IPS-NIHi11 (cell line): Measurements from ENCODE around the gene CD82.
"Not testable (repeated sequence)": the region's sequence is repeated elsewhere in the genome, so short reads cannot be mapped to it uniquely, and the experiment has no call there.

Source experiments
- DNase-seq: peaks from one replicate; pipeline ENCODE4 v3.0.0; 2012; ENCODE audit warnings: mixed read lengths, low spot score

CD82 gene

DNA sequence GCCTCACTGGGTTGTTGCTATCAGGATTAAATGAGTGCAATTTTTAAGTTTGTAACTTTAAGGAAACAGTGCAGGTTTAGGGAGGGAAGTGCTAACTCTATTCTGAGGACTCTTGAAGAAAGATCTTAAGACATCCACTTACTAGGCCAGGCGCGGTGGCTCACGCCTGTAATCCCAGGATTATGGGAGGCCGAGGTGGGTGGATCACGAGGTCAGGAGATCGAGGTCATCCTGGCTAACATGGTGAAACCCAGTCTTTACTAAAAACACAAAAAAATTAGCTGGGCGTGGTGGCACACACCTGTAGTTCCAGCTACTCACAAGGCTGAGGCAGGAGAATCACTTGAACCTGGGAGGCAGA is 5.5 kb upstream of the CD82 start:
- not testable (repeated sequence) for DNase-seq

DNA sequence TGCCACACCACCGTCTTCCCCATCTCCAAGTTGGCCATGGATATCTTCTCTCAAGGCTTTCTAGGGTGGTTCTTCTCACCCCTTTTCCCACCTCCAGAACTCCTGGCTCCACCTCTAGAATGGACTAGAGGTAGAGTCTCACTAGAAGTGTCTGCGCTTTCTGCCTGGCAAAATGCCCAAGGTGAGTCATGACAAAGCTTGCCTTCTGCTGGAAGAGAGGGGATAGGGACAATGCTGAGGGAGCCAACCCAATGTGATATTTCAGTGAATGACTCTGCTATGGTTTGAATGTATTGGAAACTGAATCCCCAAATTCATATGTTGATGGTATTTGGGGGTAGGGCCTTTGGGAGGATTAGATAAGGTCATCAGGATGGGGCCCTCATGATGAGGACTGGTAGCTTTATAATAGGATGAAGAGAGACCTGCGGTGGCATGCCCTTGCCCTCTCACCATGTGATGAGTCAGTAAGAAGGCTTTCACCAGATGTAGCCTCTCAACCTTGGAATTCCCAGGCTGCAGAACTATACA is 4.1 kb upstream of the CD82 start:
- no peak for DNase-seq

DNA sequence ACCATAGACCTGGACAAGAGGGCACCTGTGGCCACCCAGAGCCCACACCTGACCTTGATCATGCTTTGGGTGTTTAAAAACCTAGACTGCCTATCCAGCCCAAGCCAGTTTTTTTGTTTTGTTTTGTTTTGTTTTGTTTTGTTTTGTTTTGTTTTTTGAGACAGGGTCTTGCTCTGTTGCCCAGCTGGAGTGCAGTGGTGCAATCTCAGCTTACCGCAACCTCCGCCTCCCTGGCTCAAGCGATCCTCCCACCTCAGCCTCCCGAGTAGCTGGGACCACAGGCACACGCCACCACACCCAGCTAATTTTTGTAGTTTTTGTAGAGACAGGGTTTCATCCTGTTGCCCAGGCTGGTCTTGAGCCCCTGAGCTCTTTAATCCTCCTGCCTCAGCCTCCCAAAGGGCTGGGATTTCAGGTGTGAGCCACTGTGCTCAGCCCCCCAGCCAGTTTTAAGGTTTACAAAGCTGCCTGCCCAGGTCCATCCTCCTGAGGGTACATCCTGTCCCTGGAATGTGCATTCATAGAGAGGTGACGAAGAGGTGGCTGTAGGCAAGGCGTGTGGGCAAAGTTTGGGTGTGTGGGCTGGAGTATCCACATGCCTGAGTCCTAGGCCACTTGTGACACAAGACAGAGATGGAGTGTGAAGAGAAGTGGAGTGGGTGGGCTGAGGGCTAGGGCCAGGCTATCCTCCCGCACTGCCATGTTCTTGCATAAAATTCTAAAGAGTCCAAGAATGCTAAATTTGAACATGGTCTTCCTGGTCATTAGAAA is 3.3 kb upstream of the CD82 start:
- no peak for DNase-seq

DNA sequence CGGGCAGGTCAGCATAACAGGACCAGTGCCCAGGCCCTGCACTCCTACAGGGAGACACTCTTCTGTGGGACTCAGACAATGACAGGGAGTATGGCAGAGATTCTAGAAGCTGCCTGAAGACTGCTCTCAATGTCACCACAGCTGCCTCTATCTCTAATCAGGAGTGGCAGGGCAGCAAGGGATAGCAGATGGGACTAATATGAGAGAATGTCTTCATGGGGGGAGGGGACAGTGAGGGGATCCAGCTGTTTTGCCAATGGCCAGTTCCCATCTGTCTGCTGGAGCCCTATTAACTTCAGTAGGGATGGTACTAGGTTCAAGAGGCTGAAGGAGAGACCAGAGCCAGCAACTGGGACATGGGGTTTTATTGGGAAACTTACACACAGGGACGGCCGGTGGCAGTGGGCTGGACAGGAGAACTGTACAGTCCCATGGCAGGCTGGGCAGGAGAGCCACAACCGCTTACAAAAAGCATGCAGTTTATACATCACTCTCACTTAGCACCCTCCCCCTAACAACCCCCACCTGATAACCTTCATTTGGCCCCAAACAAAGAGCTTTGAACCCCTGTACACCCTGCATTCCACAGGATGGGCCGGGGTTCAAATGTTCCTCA is 2.5 kb upstream of the CD82 start:
- DNase-seq = no peak

DNA sequence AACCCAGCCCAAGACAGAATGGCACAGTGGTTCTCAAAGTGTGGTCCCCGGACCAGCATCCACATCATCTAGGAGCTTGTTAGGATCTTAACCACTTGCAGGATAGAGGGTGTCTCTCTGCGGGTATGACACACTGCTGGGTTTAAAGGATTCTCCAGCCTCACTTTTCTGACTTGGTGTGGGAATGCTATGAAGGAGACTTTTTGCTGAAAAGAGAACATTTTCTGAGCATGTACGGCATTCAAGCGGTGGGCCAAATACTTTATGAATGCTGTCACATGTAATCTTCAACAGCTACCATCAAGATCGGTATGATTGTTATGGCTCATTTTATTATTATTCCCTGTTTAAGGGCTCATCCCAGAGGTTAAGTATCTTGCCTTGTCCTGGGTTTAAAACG is 1.8 kb upstream of the CD82 start:
- DNase-seq = no peak

DNA sequence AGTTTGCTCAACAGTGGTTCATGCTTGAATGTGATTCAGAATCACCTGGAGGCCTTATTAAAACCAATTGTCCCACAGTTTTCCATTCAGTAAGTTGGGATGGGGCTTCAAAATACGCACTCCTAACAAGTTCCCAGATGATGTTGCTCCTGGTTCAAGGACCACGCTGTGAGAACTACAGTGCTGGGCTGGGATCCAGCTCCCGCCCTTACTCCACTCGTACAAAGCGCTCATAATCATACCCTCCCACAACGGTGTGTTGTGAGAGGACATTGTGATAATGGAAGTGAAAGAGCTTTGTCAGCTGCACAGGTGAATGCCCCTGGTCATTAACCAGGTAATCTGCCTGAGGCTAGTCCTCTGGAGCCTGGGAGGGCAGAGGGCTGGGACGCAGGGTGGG is 1.3 kb upstream of the CD82 start:
- DNase-seq = no peak

DNA sequence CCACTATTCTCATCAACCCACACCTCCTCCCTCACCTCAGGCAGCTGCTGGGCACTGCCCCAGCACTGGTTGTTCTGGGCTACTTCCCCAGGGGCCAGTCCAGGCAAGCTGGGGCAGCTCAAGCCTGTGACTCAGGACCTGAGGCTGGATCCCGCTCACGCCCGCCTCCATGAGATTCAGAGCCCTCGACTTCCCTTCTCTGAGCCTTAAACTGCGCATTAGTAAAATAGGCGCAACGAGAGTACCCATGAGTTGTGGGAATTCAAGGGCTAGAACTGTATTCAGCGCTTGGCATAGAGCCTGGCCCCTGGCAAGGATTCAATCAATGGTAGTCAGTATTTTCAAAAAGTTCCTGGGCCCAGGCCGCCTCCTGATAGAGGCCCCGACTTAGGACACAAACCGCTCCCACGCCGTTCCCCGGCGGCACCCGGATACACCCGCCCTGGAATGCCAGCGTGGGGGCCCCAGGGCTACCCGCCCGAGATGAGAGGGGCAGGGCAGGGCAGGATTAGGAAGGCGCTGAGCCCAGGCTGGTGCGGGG is 723 bp upstream of the CD82 start:
- DNase-seq = no peak

DNA sequence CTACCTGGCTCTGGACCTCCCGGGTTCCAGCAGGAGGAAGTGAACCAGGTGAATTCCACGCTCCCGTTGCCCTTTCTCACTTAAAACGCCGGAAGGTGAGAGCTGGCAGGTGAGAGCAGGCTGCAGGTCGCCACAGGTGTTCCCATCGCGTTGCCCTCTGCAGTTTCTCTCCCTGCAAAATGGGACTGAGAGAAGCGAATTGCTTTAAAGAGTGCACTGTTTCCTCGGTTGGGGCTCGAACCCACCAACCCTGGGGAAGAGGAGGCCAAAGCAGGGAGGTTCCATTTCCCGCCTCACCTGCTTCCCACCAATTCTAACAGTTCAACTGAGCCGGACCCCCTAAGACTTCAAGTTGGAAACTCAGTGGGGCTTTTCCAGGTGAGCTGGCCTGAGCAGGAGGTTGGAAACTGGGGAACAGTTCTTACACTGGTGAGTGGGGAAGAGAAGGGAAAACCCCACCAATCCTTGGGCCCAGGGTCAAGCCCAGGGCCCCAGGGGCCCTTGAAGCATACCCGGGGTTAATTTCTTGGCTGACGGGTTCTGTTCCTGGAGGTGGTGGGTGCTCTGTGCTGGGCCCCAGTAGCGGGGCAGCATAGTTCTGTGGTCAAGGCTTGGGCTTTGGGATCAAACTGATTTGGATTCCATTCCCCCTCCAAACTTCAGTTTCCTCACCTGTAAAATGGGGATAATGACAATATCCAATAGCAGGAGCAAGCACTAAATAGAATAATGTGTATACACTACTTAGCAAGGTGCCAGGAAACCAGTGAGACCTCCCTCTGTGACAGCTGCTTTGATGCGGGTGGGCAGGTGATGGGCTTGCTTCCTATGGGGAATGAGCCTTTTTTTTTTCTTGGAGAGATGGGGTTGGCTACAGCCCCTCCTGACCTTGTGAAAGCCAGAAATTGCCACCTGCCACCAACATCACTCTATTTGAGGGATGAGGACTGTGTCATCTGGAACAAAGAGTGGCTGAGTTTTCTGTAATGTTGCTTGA is 788 bp downstream of the CD82 start:
- DNase-seq = no peak

DNA sequence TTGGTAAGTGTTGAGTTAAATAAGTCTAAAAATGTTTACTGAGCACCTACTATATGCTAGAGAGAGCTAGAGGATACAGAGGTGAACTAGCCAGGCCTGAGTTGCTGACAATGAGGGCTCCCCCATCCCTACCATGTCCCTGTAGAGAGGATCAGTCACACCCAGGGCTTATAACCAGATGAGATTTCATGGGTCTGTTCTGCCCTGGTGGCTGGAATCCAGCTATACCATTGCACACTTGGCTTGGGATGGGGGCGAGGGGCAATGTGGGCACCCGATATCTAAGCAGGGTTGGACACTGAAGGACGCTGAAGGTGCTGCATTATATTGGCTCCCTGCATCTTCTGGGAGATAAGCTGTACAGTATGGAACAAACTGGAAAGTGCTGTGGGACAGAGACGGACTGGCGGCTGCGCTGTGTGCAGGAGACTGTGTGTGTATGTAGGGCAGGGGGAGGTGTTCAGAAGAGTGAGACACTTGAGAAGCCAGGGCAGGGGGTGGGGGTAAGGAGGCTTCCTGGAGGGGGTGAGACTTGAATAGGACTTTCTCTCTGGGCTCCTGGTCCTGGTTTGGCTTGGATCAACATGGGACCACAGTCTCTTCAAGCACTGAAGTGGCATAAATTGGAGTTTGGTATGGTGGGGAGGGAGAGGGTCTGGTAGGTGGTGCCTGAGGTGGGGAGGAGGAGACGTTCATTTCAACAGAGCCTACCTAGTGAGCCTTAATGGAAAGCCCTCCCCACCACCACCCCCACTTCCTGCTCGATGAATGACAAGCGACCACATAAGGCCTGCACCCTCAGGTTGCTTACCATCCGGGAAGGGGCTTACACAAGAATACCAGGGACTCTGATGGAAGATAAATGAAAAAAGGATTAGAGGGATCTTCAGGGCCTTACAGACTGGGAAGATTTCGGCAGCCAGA is 1.8 kb downstream of the CD82 start:
- no peak for DNase-seq

DNA sequence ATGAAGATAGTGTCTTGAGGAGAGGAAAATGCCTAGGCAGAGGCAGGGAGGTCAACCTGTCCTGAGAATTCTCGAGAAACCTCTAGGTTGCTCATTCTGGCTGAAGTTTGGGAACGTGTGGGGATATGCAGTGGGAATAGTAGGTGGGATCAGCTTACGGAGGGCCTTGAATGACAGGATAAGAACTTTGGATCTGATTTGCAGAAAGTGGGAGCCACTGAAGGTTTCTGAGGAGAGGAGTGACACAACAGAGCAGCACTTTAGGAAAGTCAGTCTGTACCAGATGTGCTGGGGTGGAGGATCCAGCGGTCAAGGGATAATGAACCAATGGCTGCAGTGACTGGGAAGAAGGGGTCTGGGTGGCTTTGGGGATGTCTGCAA is 2.4 kb downstream of the CD82 start:
- no peak for DNase-seq

DNA sequence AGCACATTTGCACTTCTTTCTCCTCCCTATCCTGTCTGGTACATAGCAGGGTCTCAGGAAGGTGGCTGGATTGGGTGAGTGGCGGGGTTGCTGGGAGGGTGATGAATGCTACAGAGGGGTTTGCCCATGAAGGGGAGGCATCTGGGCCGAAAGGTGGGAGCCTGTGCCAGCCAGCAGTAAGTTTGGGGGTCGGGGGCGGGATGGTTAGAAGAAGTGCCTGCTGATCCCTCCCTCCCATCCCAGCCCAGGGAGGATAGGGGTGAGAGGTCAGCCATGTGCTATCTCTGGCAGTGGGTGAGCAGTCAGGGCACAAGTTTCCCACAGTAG is 2.8 kb downstream of the CD82 start:
- DNase-seq = no peak

DNA sequence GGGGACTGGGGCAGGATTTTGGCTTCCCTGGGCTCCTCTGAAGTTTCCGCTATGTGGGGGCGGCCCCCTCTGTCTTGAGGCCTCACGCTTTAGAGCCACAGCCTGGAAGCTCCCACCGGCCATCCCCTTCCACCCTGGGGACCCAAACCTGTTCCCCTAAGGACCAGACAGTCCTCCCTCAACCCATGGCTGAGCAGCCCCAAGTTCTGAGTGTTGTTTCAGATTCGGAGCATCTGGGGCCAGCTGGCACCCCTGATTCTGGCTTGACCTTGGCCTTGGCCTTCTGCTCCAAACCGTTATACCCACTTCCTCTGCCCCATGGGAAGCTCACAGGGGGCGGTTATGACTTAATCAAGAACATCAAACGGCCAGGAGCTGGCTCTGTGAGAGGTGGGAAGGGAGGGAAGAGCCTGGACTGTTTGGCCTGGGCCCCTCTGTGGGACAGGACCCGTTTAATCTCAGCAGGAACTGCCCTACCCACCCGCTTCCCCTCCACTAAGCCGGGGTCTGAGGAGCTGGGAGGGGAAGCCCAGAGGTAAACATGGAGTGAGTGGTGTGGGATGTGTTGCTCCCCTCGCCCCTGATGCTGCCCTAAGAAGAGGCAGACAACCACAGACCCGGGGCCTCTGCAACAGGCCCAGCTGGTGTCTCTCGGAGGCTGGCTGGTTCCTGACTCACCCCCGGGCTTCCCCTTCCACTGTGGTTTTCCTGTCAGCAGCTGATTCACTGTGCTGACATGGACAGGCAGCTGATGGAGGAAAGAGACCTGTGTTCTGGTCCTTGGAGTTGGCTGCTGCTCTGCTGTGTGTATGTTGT is 3.4 kb downstream of the CD82 start:
- no peak for DNase-seq

DNA sequence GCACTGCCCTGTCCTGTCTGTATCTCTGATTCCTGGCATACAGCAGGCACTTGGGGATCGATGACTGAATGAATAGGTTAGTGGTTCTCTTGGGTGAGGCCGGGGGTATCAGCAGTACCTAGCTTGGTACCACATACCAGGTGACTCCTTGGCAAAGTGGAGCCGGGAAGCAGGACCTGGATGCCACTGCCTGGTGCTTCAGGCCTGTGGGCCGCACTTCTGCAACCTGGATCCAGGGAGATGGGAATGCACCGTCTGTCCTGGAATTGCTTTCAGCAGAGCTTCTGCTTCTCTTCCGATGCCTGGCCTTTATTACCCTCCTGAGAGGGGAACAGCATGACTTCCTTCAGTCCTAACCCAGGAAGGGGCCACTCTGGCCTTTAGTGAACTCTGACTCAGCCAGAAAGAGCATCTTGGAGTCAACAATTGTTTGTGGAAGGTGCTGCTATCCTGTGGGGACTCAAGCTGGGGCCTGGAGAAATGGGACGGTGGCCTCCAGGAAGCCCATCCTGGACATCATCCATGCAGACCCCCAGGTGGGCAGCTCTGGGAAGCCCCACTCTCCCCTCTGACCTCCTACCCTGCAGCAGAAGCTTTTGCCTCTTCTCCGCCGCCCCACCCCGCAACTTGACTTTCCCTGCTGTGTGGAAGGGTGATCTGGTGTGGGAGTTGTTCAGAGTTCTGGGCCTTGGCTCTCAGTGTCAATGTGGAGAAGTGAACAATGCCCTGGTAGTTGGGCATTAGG is 5.1 kb downstream of the CD82 start:
- no peak for DNase-seq

DNA sequence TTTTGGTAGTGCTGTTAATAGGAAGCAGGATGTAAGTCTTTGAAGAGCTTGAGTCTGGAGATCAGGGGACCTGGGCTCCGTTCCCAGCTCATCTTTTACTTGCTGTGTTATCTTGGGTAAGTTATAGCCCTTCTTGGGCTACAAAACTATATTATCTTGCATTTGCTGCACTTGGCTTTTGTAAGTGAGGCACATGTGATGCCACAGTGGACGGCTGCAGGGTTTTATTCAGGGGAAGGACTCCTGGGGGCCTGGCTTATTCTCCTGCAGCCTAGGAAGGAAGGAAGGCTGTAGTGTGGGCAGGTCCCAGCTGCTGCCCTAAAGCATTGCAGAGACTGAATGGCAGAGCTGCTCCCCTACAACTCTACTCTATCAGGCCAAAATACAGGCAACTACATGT is 6.4 kb downstream of the CD82 start:
- DNase-seq = no peak

DNA sequence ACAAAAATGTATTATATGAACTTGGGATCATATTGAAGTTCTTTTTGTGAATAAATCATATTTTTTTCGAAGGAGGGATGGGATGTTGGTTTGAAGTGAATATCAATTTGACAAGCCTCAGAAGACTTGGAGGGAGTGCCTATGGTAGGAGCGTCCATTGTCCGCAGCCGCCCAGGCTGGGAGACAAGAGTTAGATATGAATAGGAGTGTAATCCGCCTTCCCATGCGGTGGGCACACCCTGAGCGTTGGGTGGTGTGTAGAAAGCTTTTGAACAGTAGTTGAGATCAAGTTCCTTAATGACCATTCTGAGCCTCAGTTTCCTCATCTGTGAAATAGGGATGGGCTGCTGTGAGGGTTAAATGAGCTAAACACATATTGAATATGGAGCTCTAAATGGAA is 7.0 kb downstream of the CD82 start:
- DNase-seq = no peak

DNA sequence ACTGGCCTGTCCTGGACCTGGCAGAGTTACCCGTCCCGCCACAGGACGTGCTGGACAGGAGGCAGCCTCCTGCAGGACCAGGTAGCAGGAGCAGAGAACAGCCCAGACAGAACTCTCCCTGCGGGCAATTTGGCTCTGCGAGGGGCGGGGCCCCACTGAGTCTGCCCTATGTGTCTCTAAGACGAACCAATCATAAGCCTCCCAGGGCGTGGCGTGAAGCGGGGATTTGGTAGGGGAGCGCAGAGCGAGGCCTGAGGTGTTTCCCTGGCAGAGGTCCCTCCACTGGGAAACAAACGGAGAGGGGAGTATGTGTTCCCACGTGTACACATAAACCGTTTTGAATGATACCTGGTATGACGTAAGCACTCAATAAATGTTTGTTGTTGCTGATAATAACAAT is 7.4 kb downstream of the CD82 start:
- DNase-seq = no peak

DNA sequence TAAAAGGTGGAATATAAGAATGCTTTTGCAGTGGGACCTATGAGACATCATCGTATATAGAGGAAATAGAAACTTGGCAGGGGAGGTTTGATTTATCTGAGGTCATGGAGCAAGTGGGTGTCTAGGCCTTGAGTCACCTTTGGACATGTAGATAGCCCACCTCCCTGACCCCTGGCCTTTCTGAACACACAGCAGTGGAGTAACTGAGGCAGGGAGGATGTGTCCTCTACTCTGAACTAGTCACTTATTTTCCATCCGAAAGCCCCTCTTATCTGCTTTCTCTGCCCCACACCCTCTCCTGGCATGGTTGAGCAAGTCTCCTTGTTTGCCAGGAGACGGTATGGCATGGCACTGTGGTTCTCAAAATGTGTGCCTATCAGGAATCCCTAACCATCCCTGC is 7.9 kb downstream of the CD82 start:
- no peak for DNase-seq

DNA sequence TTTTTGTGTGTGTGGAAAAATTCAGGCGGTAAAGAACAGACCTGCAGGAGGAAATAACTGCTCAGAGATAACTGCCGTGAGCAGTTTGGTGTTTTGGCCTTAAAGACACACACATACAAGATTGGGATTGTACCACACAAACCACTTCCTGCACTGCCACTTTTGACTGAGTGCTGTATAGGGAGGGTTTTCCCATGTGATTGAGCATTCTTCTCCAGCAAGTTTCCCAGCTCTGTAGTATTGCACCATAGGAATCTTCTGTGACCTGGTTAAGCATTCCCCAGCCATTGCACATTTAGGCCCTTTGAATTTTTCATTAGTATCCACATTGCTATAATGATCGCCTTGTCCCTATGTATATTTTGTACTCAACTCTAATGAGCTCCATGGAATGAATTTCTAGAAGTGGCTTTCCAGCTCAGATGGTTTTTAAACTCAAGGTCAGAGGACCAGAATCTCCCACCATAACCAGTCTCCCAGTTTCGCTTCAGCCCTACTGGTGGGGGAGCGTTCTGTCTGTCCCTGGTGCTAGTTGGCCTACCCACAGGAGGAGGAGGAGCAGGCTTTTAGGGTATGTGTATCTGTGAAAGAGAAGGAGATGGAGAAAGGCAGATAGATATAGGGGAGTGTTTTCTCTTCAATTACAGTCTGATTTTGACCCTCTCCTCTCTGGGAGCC is 9.3 kb downstream of the CD82 start:
- DNase-seq = no peak

DNA sequence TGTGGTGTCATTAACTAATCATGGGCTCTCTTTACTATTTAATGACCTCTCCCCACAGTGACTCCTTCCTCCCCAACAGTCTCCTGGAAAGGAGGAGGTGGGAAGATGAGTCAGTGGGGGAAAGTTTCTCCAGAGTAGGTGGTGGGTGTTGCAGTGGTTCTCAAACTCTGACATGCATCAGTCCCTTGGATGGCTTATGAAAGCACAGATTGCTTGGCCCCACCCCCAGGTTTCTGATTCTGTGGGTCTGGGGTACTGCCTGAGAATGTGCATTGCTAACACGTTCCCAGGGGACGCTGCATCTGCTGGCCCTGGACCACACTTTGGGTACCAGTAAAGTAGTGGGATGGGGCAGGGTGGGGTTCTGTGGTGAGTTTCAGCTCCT is 9.8 kb downstream of the CD82 start:
- DNase-seq = no peak
